ENCODE data around the gene SMCO1.
"Not testable (repeated sequence)": the region's sequence is repeated elsewhere in the genome, so short reads cannot be mapped to it uniquely, and the experiment has no call there.

The SMCO1 gene

GRCh38 chr3:196519718-196520082, 4.6 kb upstream of the SMCO1 start:
- no peak for FAIRE-seq

- FAIRE-seq = peak; percentile 29
These were observed 4.0 kb upstream of the SMCO1 start for GRCh38 chr3:196518966-196519717.

- no peak for FAIRE-seq
These were observed 2.8 kb upstream of the SMCO1 start for GRCh38 chr3:196517919-196518318.

GRCh38 chr3:196517162-196517800, 2.1 kb upstream of the SMCO1 start:
- no peak for FAIRE-seq

GRCh38 chr3:196514350-196514716, 813 bp downstream of the SMCO1 start:
- FAIRE-seq = no peak

- no peak for FAIRE-seq
These were observed 1.3 kb downstream of the SMCO1 start for GRCh38 chr3:196513697-196514349.

- not testable (repeated sequence) for FAIRE-seq
These were observed 3.3 kb downstream of the SMCO1 start for GRCh38 chr3:196511646-196512425.

- not testable (repeated sequence) for FAIRE-seq
These were observed 4.0 kb downstream of the SMCO1 start for GRCh38 chr3:196511108-196511507.

- FAIRE-seq = no peak
These were observed 8.5 kb downstream of the SMCO1 start for GRCh38 chr3:196506687-196507086.

GRCh38 chr3:196504556-196504955, 10.6 kb downstream of the SMCO1 start:
- no peak for FAIRE-seq

- not testable (repeated sequence) for FAIRE-seq
These were observed 11.1 kb downstream of the SMCO1 start for GRCh38 chr3:196504077-196504398.

- FAIRE-seq = no peak
These were observed 11.7 kb downstream of the SMCO1 start, which contains the start of gene RNF168 for GRCh38 chr3:196503196-196504076. Gene RNF168, minus strand, starts transcription at chr3:196503768. Its CDS starts 595 bp downstream, at chr3:196503173.

GRCh38 chr3:196502775-196503195, 12.4 kb downstream of the SMCO1 start:
- no peak for FAIRE-seq

- FAIRE-seq = no peak
These were observed 13.7 kb downstream of the SMCO1 start for GRCh38 chr3:196501316-196502044.

- FAIRE-seq = no peak
These were observed 15.2 kb downstream of the SMCO1 start for GRCh38 chr3:196499807-196500524.

- no peak for FAIRE-seq
These were observed 16.1 kb downstream of the SMCO1 start for GRCh38 chr3:196499061-196499460.

GRCh38 chr3:196498297-196498696, 16.8 kb downstream of the SMCO1 start:
- no peak for FAIRE-seq

- FAIRE-seq = no peak
These were observed 19.0 kb downstream of the SMCO1 start for GRCh38 chr3:196496183-196496582.

GRCh38 chr3:196493292-196493691, 21.9 kb downstream of the SMCO1 start:
- FAIRE-seq = no peak

- FAIRE-seq = no peak
These were observed 23.1 kb downstream of the SMCO1 start for GRCh38 chr3:196492080-196492479.

GRCh38 chr3:196489747-196490146, 25.4 kb downstream of the SMCO1 start:
- FAIRE-seq = no peak
